ENCODE data around the gene SASH1.
A peak's percentile ranks its signal among the peaks of the same experiment; 100 is the strongest.

DNA sequence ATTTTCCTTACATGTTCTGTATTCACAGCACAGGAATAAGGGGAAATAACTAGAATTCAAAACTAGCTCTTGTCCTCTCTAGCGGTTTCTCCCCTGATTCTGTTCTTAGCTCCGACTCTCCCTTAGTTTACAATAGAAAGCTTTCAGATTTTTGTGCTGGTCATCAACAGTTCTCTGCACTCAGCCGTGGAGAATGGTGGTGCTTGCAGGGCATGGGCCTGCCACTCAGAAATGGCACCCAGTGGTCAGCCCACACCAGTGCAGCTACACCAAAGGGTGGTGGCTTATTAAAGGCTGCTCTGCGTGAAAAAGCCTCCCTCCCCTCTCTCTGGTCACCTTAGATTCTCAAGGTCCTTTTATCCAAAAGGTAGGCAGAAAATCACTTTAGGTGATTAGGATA lies 123.5 kb downstream of the SASH1 start:
- TF ChIP-seq, protein P1, sequence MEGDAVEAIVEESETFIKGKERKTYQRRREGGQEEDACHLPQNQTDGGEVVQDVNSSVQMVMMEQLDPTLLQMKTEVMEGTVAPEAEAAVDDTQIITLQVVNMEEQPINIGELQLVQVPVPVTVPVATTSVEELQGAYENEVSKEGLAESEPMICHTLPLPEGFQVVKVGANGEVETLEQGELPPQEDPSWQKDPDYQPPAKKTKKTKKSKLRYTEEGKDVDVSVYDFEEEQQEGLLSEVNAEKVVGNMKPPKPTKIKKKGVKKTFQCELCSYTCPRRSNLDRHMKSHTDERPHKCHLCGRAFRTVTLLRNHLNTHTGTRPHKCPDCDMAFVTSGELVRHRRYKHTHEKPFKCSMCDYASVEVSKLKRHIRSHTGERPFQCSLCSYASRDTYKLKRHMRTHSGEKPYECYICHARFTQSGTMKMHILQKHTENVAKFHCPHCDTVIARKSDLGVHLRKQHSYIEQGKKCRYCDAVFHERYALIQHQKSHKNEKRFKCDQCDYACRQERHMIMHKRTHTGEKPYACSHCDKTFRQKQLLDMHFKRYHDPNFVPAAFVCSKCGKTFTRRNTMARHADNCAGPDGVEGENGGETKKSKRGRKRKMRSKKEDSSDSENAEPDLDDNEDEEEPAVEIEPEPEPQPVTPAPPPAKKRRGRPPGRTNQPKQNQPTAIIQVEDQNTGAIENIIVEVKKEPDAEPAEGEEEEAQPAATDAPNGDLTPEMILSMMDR (IDR thresholded peaks at IDR 0.05) = peak in 1 of 6 experiments; percentile 22
- TF ChIP-seq EP300 (IDR thresholded peaks at IDR 0.05) = no peak
- TF ChIP-seq POLR2AphosphoS5 (IDR thresholded peaks at IDR 0.05) = no peak
- no peak for TF ChIP-seq POLR2A (IDR thresholded peaks at IDR 0.05)
